Sigmoid colon (tissue), 7 donors: ENCODE results near the gene SLC11A1. TPM values are rescaled to one million over a fixed set of nuclear protein-coding genes. Genes with fewer than 3 reads are reported as not detected.

Source experiments
- DNase-seq: peaks from one replicate; pipeline ENCODE4 v3.0.0-alpha.2; 2019
- H3K27ac ChIP-seq, 4 donors: fragments of 200-600 bp; sonication (generic); one replicate each; pipeline ENCODE4 v1.5.1; 2016 to 2019; ENCODE audit warnings: mild to moderate bottlenecking in 1 of 4
- H3K27me3 ChIP-seq, 3 donors: fragments of 200-600 bp; sonication (generic); one replicate each; pipeline ENCODE4 v1.5.1; 2019; ENCODE audit warnings: mild to moderate bottlenecking in 1 of 3
- H3K36me3 ChIP-seq, 4 donors: fragments of 200-600 bp; sonication (generic); one replicate each; pipeline ENCODE4 v1.5.1; 2016 to 2019
- H3K4me1 ChIP-seq, 4 donors: fragments of 200-600 bp; sonication (generic); one replicate each; pipeline ENCODE4 v1.5.1; 2017 to 2019
- H3K4me3 ChIP-seq, 4 donors: fragments of 200-600 bp; sonication (generic); one replicate each; pipeline ENCODE4 v1.5.1; 2017 to 2019; ENCODE audit warnings: mild to moderate bottlenecking in 2 of 4, moderate library complexity in 1 of 4
- H3K9me3 ChIP-seq, 4 donors: fragments of 200-600 bp in 3 of 4; sonication (generic) in 3 of 4; one replicate each; pipeline versions ENCODE4 v1.5.1 to v1.6.1; 2013 to 2019
- CTCF ChIP-seq, 4 experiments: fragments of 450-650 bp in 3 of 4; fragments of 200-600 bp in 1 of 4; IDR thresholded peaks; one replicate each; pipeline ENCODE4 v1.5.1; 2016 to 2019; ENCODE audit warnings: antibody characterized with exemption in 4 of 4, mild to moderate bottlenecking in 3 of 4, moderate library complexity in 2 of 4
- EP300 ChIP-seq, 4 donors: sonication (generic); formaldehyde crosslinking; IDR thresholded peaks; one replicate each; pipeline ENCODE4 v1.6.1; 2017; ENCODE audit warnings: antibody characterized with exemption in 4 of 4
- POLR2A ChIP-seq, 2 donors: fragments of 450-650 bp; IDR thresholded peaks; one replicate each; pipeline ENCODE4 v1.6.1; 2016; ENCODE audit warnings: antibody characterized with exemption in 2 of 2, mild to moderate bottlenecking in 2 of 2, moderate library complexity in 2 of 2
- POLR2AphosphoS5 ChIP-seq, 4 donors: sonication (generic); formaldehyde crosslinking; IDR thresholded peaks; one replicate each; pipeline ENCODE4 v1.6.1; 2017; ENCODE audit warnings: antibody characterized with exemption in 4 of 4
- WGBS, 2 donors: extraction: QIAGEN DNeasy Blood & Tissue Kit; methylation state at CpG; one replicate each; pipeline ENCODE4 v1.1.7; 2013; 5-methylcytosine and 5-hydroxymethylcytosine counted together
- intact Hi-C: fragments of 100-400 bp; cut with DNase I; formaldehyde crosslinking; loops from one replicate; pipeline ENCODE4 v1.15.1; 2023
- polyA plus RNA-seq, 3 donors: library from polyadenylated mRNA; stranded (reverse); fragments of 200-250 nt; gene quantifications; one replicate each; pipeline ENCODE4 v1.2.3, GENCODE V29; 2013
- total RNA-seq, 4 donors: library from RNA; depleted of rRNA; stranded (reverse); fragments of >200 nt; gene quantifications; one replicate each; pipeline ENCODE4 v1.1.0, GENCODE V29; 2016
- donor health status: healthy with polysubstance abuse.
- donor health status: Bipolar disorder and iron deficiency.
- donor health status: healthy.

Gene SLC11A1
- total and polyA plus RNA-seq, 7 donors, result 1.2 to 19.0 (median 13.8) TPM

GRCh38 chr2:218368621-218369153 lies 13.4 kb upstream of the SLC11A1 start:
- WGBS, 2 donors, result 28 to 47% methylated on average over 27 of the region's 27 CpGs
- H3K9me3 ChIP-seq, result peaks cover 0 to 5% (median 4%) of the 10 kb centered on the region in 4 donors
- peak; percentile 41 to 66 (median 54) for TF ChIP-seq POLR2AphosphoS5 (IDR thresholded peaks at IDR 0.05)
- no peak for TF ChIP-seq POLR2A (IDR thresholded peaks at IDR 0.05)
- TF ChIP-seq EP300 (IDR thresholded peaks at IDR 0.05), result no peak
- TF ChIP-seq CTCF (IDR thresholded peaks at IDR 0.05), result peak in 1 of 4 experiments; percentile 24
- H3K4me3 ChIP-seq, result peak overlapping the region in 3 of 4 donors; percentile 44 to 55 (median 54)
- H3K27ac ChIP-seq, result peak overlapping the region; percentile 77 to 87 (median 82)
- intact Hi-C loops, result loop anchor here (2.0 to 5.0 kb wide), 3 partner anchors 28 to 76 kb away; partner anchors contain the start of gene TMBIM1
- peak; percentile 88 for DNase-seq
- no peaks in the 10 kb centered on the region for H3K27me3 ChIP-seq
- peaks cover 0 to 30% (median 21%) of the 10 kb centered on the region in 4 donors for H3K4me1 ChIP-seq
- no peaks in the 10 kb centered on the region for H3K36me3 ChIP-seq

GRCh38 chr2:218369330-218369729 lies 12.7 kb upstream of the SLC11A1 start:
- H3K9me3 ChIP-seq, result peaks cover 0 to 5% (median 4%) of the 10 kb centered on the region in 4 donors
- no peak overlapping the region for H3K4me3 ChIP-seq
- peak overlapping the region; percentile 77 to 87 (median 82) for H3K27ac ChIP-seq
- WGBS, 2 donors, result 16 to 41% methylated on average over 2 of the region's 2 CpGs
- no peak for DNase-seq
- intact Hi-C loops, result loop anchor here (2.0 to 5.0 kb wide), 3 partner anchors 27 to 77 kb away; partner anchors contain the start of gene TMBIM1
- H3K4me1 ChIP-seq, result peaks cover 0 to 30% (median 21%) of the 10 kb centered on the region in 4 donors
- H3K36me3 ChIP-seq, result no peaks in the 10 kb centered on the region
- H3K27me3 ChIP-seq, result no peaks in the 10 kb centered on the region
- TF ChIP-seq EP300 (IDR thresholded peaks at IDR 0.05) (no peak), POLR2A (IDR thresholded peaks at IDR 0.05) (no peak), POLR2AphosphoS5 (IDR thresholded peaks at IDR 0.05) (peak in 1 of 4 donors; percentile 1), CTCF (IDR thresholded peaks at IDR 0.05) (no peak)

GRCh38 chr2:218370410-218371063 lies 11.5 kb upstream of the SLC11A1 start:
- Histone ChIP-seq H3K9me3 (peaks cover 0 to 5% (median 4%) of the 10 kb centered on the region in 4 donors), H3K4me3 (no peak overlapping the region), H3K27me3 (no peaks in the 10 kb centered on the region), H3K36me3 (no peaks in the 10 kb centered on the region), H3K27ac (peak overlapping the region; percentile 77 to 87 (median 82)), H3K4me1 (peaks cover 0 to 42% (median 32%) of the 10 kb centered on the region in 4 donors)
- DNase-seq, result peak; percentile 88
- intact Hi-C loops, result no loop called here
- 70 to 82% methylated on average over 11 of the region's 11 CpGs for WGBS, 2 donors
- TF ChIP-seq EP300 (IDR thresholded peaks at IDR 0.05) (peak; percentile 3 to 89 (median 64)), POLR2A (IDR thresholded peaks at IDR 0.05) (no peak), POLR2AphosphoS5 (IDR thresholded peaks at IDR 0.05) (peak in 3 of 4 donors; percentile 18 to 57 (median 31))

GRCh38 chr2:218371983-218372350 lies 10.1 kb upstream of the SLC11A1 start:
- Histone ChIP-seq H3K4me3 (no peak overlapping the region), H3K27me3 (no peaks in the 10 kb centered on the region), H3K4me1 (peaks cover 0 to 45% (median 34%) of the 10 kb centered on the region in 4 donors), H3K9me3 (peaks cover 0 to under 1% (median 0%) of the 10 kb centered on the region in 4 donors), H3K36me3 (no peaks in the 10 kb centered on the region), H3K27ac (peak overlapping the region; percentile 64 to 85 (median 74))
- intact Hi-C loops, result no loop called here
- DNase-seq, result no peak
- no peak for TF ChIP-seq CTCF (IDR thresholded peaks at IDR 0.05)
- TF ChIP-seq POLR2AphosphoS5 (IDR thresholded peaks at IDR 0.05), result no peak
- no peak for TF ChIP-seq EP300 (IDR thresholded peaks at IDR 0.05)
- TF ChIP-seq POLR2A (IDR thresholded peaks at IDR 0.05), result no peak

- no peaks in the 10 kb centered on the region for H3K9me3 ChIP-seq
- H3K36me3 ChIP-seq, result no peaks in the 10 kb centered on the region
- no peak overlapping the region for H3K4me3 ChIP-seq
- intact Hi-C loops, result no loop called here
- peak overlapping the region in 2 of 4 donors; percentile 52 to 56 for H3K27ac ChIP-seq
- DNase-seq, result no peak
- no peaks in the 10 kb centered on the region for H3K27me3 ChIP-seq
- TF ChIP-seq EP300 (IDR thresholded peaks at IDR 0.05), result no peak
- no peak for TF ChIP-seq POLR2AphosphoS5 (IDR thresholded peaks at IDR 0.05)
- TF ChIP-seq CTCF (IDR thresholded peaks at IDR 0.05), result no peak
- no peak for TF ChIP-seq POLR2A (IDR thresholded peaks at IDR 0.05)
- peaks cover 0 to 18% (median 16%) of the 10 kb centered on the region in 4 donors for H3K4me1 ChIP-seq
- 47 to 69% methylated on average over 4 of the region's 4 CpGs for WGBS, 2 donors
These were observed 7.3 kb upstream of the SLC11A1 start for GRCh38 chr2:218374795-218375194.
